ENCODE results near the gene CDH4.

Gene CDH4

DNA sequence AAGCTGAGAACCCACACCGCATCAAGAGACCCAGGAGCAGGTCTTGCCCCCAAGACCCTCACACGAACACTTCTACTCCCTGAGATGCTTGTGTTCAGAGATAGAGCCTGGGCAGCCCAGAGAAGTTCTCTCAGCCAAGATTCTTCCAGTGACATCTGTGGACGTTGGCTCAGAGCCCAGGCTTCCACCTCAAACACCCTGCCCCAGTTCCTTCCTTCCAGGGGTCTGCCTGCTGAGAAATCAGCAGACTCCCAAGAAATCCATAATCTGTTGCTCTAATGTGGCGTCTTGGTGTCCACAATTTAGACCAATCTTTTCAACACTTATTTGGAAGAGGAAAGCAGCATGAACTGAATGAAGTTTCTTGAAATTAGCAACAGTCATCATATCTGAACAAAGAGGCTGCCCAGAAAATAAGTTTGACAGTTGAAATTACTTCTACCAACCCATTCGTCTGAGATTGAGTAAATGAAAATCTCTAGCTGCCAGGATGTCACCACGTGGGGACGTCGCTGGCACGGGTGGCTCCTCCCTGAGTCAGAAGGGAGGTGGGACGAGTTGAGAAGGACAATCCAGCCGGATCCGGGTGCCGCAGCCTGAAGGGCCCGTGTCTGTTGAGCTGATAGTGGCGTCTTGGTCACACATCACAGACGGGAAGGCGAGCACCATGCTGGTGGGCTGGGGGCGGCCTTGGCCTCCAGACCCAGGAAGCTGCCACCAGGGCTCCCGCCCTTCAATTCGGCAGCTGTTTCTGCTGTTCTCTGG lies 412.7 kb downstream of the CDH4 start:
- no peak for TF ChIP-seq ZFX (IDR thresholded peaks at IDR 0.05)
- TF ChIP-seq, protein P1, sequence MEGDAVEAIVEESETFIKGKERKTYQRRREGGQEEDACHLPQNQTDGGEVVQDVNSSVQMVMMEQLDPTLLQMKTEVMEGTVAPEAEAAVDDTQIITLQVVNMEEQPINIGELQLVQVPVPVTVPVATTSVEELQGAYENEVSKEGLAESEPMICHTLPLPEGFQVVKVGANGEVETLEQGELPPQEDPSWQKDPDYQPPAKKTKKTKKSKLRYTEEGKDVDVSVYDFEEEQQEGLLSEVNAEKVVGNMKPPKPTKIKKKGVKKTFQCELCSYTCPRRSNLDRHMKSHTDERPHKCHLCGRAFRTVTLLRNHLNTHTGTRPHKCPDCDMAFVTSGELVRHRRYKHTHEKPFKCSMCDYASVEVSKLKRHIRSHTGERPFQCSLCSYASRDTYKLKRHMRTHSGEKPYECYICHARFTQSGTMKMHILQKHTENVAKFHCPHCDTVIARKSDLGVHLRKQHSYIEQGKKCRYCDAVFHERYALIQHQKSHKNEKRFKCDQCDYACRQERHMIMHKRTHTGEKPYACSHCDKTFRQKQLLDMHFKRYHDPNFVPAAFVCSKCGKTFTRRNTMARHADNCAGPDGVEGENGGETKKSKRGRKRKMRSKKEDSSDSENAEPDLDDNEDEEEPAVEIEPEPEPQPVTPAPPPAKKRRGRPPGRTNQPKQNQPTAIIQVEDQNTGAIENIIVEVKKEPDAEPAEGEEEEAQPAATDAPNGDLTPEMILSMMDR (conservative IDR thresholded peaks at IDR 0.05): no peak
- H3K27ac ChIP-seq: no peak overlapping the region

DNA sequence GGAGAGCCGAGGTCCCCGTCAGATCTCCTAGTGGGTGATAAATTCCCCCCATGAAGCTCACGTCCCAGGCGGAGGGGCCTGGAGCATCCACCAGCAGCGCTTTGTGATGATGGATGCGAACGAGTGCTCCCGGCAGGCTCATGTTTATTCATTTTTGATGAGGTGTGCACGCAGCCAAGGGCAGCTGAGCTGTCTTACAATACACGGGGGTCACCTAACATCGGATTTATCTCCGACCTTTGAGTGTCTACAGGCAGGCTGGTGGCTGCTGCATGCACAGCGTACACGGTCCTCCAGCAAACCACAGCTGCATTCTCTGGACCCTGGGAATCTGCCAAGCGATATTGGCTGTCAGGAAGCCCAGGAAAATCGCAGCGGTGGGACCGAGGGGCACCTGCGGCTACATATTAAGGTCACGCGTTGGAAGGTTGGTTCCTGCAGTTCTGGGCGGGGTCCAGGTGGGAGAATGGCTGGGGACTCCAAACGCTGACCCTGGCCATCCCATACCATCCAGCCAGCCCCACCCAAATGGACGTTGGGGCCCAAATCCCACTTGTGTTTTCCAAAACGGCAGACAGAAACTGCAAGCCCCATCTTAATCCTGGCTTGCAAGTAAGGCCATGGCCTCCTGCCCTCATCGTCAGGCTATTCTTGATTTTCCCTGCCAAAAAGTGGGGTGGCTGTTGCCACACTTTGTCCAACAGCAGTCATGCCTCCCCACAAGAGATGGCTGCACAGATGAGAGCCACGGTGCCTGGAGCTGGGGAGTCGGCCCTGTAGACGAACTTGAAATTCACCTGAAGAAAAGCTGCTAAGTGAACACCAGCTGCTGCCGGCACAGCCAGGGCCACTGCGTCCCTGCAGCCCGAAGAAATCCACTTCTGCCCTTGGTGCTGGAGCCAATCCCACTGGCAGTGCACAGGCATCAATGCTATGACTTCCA lies 413.7 kb downstream of the CDH4 start:
- TF ChIP-seq, protein P1 (conservative IDR thresholded peaks at IDR 0.05): no peak
- no peak for TF ChIP-seq ZFX (IDR thresholded peaks at IDR 0.05)
- H3K27ac ChIP-seq: no peak overlapping the region

DNA sequence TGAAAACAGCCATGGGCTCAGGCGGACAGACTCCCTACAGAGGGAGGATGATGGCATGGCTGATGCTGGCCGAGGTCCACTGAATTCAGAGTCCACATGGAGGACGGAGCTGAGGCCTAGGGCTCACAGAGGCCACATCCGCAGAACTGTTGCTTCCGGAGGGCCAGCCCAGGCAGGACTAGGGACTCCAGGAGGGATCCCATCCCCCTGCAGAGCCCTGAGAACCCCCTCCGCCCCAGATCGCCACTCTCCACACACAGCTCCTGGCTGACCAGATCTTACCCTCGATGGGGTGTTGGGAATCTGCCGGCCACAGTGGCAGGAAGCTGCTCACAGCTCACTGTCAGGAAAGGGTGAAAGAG lies 414.4 kb downstream of the CDH4 start:
- TF ChIP-seq ZFX (IDR thresholded peaks at IDR 0.05): no peak
- TF ChIP-seq, protein P1 (conservative IDR thresholded peaks at IDR 0.05): no peak
- no peak overlapping the region for H3K27ac ChIP-seq

DNA sequence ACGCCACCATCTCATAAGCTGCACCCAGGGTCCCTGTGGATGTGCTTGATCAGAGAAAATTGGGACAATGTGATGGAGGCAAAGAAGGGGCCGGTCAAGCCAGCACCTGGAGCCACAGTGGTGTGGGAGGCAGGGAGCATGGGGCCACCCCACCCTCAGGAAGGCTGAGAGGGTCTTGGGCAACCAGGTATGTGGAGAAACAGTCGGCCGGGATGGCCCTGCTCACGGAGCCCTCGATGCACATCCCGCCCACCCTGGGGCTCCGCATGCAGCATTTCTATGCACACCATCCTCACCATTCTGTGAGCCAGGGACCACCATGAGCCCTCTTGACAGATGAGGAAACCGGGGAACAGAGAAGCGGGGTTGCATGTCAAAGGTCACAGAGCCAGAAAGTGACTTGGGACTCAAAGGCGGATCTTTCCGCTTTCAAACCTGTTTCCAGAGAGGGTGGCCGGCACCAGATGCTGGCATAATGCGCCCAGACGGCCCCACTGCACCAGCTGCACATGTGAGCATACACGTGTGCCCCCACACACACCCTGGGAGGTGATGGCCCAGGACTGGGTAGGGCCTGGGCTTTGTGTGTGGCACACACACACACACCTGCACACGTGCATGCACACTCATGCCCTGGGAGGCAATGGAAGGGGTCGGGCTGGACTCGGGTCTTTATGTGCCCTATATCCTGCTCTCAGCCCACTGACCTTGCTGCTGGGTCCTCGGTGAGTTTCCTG lies 415.2 kb downstream of the CDH4 start:
- H3K27ac ChIP-seq: no peak overlapping the region
- no peak for TF ChIP-seq ZFX (IDR thresholded peaks at IDR 0.05)
- TF ChIP-seq, protein P1 (conservative IDR thresholded peaks at IDR 0.05): no peak

DNA sequence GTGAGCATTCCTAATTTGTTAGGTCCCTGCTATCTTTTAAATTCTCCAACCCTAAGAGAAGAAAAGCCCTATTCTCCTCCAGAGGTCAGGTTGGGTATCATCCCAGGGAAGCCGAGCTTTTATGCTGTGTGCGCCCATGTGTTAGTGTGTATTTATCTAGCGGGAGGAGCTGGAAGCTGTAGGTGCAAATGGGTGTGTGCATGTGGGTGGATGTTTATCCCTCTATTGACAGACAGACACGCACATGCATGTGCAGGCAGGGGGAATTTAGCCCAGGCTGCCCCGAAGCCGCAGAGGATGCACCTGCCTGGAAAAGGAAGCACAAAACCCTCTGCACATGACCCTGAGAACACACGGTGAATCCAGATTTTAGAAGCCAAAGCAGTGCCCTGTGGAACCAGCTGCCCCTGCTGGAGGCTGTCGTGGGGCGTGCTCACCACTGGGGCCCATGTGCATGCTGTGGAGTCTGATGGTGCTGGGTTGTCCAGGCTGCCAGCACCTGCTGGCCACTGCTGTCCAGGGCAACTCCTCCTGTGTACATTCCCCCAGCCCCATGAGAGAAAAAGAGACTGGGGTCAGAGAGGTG lies 416.1 kb downstream of the CDH4 start:
- H3K27ac ChIP-seq: no peak overlapping the region

DNA sequence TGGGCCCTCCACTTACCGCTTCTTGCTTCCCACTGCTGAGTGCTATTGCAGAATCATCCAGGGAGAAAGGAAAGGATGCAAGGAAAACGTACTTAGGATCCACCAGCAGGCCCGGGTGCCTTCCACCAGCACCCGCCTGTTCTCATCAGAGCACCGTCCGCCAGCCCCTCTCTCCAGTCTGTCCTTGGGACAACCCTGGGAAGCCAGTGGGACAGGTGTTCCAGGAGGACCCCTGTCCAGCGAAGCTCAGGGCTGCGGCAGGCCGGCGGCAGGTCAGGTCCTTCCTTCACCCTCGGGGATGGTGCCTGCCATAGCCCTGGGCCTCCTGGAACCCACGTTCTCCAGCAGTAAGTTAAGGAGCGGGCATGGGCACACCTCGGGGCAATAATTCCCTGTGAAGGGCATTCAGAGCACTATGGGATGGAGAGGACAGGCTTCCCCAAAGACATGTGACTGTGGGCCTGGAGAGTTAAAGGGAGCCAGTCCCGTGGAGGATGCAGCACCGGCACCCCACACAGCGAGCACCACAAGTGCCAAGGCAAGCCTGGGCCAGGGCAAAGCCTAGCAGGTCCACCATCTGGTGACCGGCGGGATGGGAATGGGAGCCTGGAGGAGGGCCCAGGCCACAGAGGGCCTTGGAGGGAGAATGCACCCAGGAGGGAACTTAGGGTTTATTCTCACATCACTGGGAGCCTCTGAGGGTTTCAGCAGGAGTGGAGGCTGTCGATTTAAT lies 416.9 kb downstream of the CDH4 start:
- TF ChIP-seq, protein P1 (conservative IDR thresholded peaks at IDR 0.05): no peak
- no peak for TF ChIP-seq ZFX (IDR thresholded peaks at IDR 0.05)
- H3K27ac ChIP-seq: no peak overlapping the region

More for the DNA sequence above, 416.1 kb downstream of the CDH4 start:
- TF ChIP-seq, protein P1 (conservative IDR thresholded peaks at IDR 0.05): no peak
- no peak for TF ChIP-seq ZFX (IDR thresholded peaks at IDR 0.05)

All from C4-2B (cell line).